H1 (cell line): ENCODE measurements around the gene CCL24. TPM values are rescaled to one million over a fixed set of nuclear protein-coding genes. Genes with fewer than 3 reads are reported as not detected.

Source experiments
- CTCF ChIA-PET: fragments of 300-600 bp; sonication (Branson Sonifier 250); formaldehyde crosslinking; loops from one replicate; lab custom pipeline; 2021; ENCODE audit not compliant: partially characterized antibody; lab: Charles Lee
- POLR2A ChIA-PET: fragments of 300-600 bp; sonication (Branson Sonifier 250); formaldehyde crosslinking; loops from one replicate; lab custom pipeline; 2021; ENCODE audit warnings: inconsistent platforms; ENCODE audit not compliant: partially characterized antibody; lab: Charles Lee
- DNase-seq, 2 experiments: peaks; one replicate each; pipeline versions ENCODE4 v3.0.0 to v3.0.0-alpha.2; 2010 to 2022; ENCODE audit warnings: low spot score in 2 of 2, low read depth in 1 of 2, mixed read lengths in 1 of 2
- FAIRE-seq: peaks from 2 replicates; lab custom pipeline; 2011; peaks lifted over from hg19 to GRCh38; lab: Jason Lieb, UNC
- H2AFZ ChIP-seq: 2 replicates; pipeline ENCODE4 v1.8.1; 2012; ENCODE audit warnings: low read length, inconsistent platforms
- H2AK5ac ChIP-seq: 2 replicates; pipeline ENCODE4 v1.6.1; 2013; ENCODE audit warnings: low read depth, low read length
- H2BK120ac ChIP-seq: replicated peaks from 2 replicates; pipeline ENCODE3; 2013; ENCODE audit warnings: low read depth, low read length, inconsistent platforms
- H2BK12ac ChIP-seq: 2 replicates; pipeline ENCODE4 v1.6.1; 2013; ENCODE audit warnings: low read depth, low read length
- H2BK15ac ChIP-seq: 2 replicates; pipeline ENCODE4 v1.6.1; 2013; ENCODE audit warnings: low read length
- H2BK20ac ChIP-seq: 2 replicates; pipeline ENCODE4 v1.6.1; 2013; ENCODE audit warnings: low read length
- H2BK5ac ChIP-seq: 2 replicates; pipeline ENCODE4 v1.6.1; 2013; ENCODE audit warnings: low read depth, low read length
- H3K14ac ChIP-seq: 2 replicates; pipeline ENCODE4 v1.6.1; 2013; ENCODE audit warnings: inconsistent platforms; ENCODE audit not compliant: insufficient read length
- H3K18ac ChIP-seq: 2 replicates; pipeline ENCODE4 v1.6.1; 2013; ENCODE audit warnings: low read length; ENCODE audit errors: extremely low read depth
- H3K23ac ChIP-seq: 2 replicates; pipeline ENCODE4 v1.6.1; 2013; ENCODE audit warnings: inconsistent platforms; ENCODE audit not compliant: insufficient read length
- H3K23me2 ChIP-seq: 2 replicates; pipeline ENCODE4 v1.6.1; 2013; ENCODE audit warnings: low read depth, low read length
- H3K27ac ChIP-seq: 2 replicates; pipeline ENCODE4 v1.6.1; 2011; ENCODE audit warnings: low read depth, low read length, inconsistent platforms
- H3K27me3 ChIP-seq, 4 experiments: replicated peaks in 1 of 4; 1 replicate in 1 of 4; 2 replicates in 3 of 4; pipeline versions ENCODE4 v1.6.1 to v1.8.1; 2011 to 2013; ENCODE audit warnings: low read length in 3 of 4, mild to moderate bottlenecking in 3 of 4, inconsistent platforms in 2 of 4, mixed read lengths in 2 of 4, moderate library complexity in 1 of 4; ENCODE audit not compliant: control insufficient read depth in 3 of 4, insufficient read depth in 3 of 4; ENCODE audit errors: extremely low read depth in 1 of 4
- H3K36me3 ChIP-seq, 4 experiments: 2 replicates each; pipeline versions ENCODE4 v1.6.1 to v1.8.1; 2011 to 2013; ENCODE audit warnings: mild to moderate bottlenecking in 4 of 4, low read length in 3 of 4, moderate library complexity in 2 of 4, control low read depth in 1 of 4, inconsistent platforms in 1 of 4; ENCODE audit not compliant: insufficient read depth in 4 of 4, control insufficient read depth in 2 of 4
- H3K4ac ChIP-seq: replicated peaks from 2 replicates; pipeline ENCODE3; 2013; ENCODE audit warnings: low read length, low read depth, mixed read lengths, inconsistent platforms; ENCODE audit not compliant: insufficient read length
- H3K4me1 ChIP-seq, 4 experiments: replicated peaks in 1 of 4; 1 replicate in 1 of 4; 2 replicates in 3 of 4; pipeline versions ENCODE4 v1.6.1 to v1.8.1; 2011 to 2013; ENCODE audit warnings: low read length in 3 of 4, inconsistent platforms in 2 of 4, mixed read lengths in 1 of 4; ENCODE audit not compliant: insufficient read depth in 4 of 4, control insufficient read depth in 3 of 4
- H3K4me2 ChIP-seq, 2 experiments: 2 replicates each; pipeline versions ENCODE4 v1.6.1 to v1.8.1; 2011 to 2013; ENCODE audit warnings: low read depth in 2 of 2, low read length in 2 of 2, control low read depth in 1 of 2, inconsistent platforms in 1 of 2, mild to moderate bottlenecking in 1 of 2; ENCODE audit not compliant: insufficient read depth in 1 of 2
- H3K4me3 ChIP-seq, 4 experiments: fragments of 200-600, 300-600 bp in 1 of 4; sonication (generic), shearing (Covaris generic), sonication (Bioruptor Twin) in 1 of 4; 2 replicates each; pipeline versions ENCODE4 v1.5.1 to v1.8.1; 2011 to 2016; ENCODE audit warnings: low read length in 4 of 4, low read depth in 3 of 4, control low read depth in 2 of 4, inconsistent platforms in 2 of 4, mild to moderate bottlenecking in 2 of 4, mixed read lengths in 1 of 4, moderate library complexity in 1 of 4; ENCODE audit not compliant: insufficient read depth in 2 of 4; ENCODE audit errors: extremely low read depth in 1 of 4
- H3K56ac ChIP-seq: replicated peaks from 2 replicates; pipeline ENCODE3; 2013; ENCODE audit warnings: low read depth, mild to moderate bottlenecking, mixed read lengths, low read length, inconsistent platforms; ENCODE audit not compliant: insufficient read length
- H3K79me1 ChIP-seq: 2 replicates; pipeline ENCODE4 v1.6.1; 2013; ENCODE audit warnings: low read depth, low read length, control low read depth
- H3K79me2 ChIP-seq, 2 experiments: 2 replicates each; pipeline versions ENCODE4 v1.6.1 to v1.8.1; 2012 to 2013; ENCODE audit warnings: low read length in 2 of 2, mild to moderate bottlenecking in 2 of 2, inconsistent platforms in 1 of 2; ENCODE audit not compliant: insufficient read depth in 2 of 2, control insufficient read depth in 1 of 2
- H3K9ac ChIP-seq, 4 experiments: replicated peaks in 1 of 4; 1 replicate in 1 of 4; 2 replicates in 3 of 4; pipeline versions ENCODE4 v1.6.1 to v1.8.1; 2011 to 2013; ENCODE audit warnings: low read depth in 3 of 4, low read length in 3 of 4, control low read depth in 2 of 4, mild to moderate bottlenecking in 2 of 4, moderate library complexity in 2 of 4, inconsistent platforms in 1 of 4; ENCODE audit errors: extremely low read depth in 1 of 4
- H3K9me3 ChIP-seq, 2 experiments: 2 replicates each; pipeline versions ENCODE4 v1.6.1 to v1.8.1; 2012 to 2013; ENCODE audit warnings: mild to moderate bottlenecking in 2 of 2, moderate library complexity in 2 of 2, control low read depth in 1 of 2, inconsistent platforms in 1 of 2, low read depth in 1 of 2, low read length in 1 of 2, mixed read lengths in 1 of 2; ENCODE audit not compliant: insufficient read depth in 2 of 2
- H4K20me1 ChIP-seq, 2 experiments: replicated peaks in 1 of 2; 2 replicates each; pipeline versions ENCODE3 to v1.8.1; 2011 to 2013; ENCODE audit warnings: inconsistent platforms in 2 of 2, low read length in 2 of 2, mild to moderate bottlenecking in 1 of 2; ENCODE audit not compliant: insufficient read depth in 2 of 2, control insufficient read depth in 1 of 2
- H4K5ac ChIP-seq: 2 replicates; pipeline ENCODE4 v1.6.1; 2013; ENCODE audit warnings: low read length, low read depth, mixed read lengths, inconsistent platforms; ENCODE audit not compliant: insufficient read length
- H4K8ac ChIP-seq: 2 replicates; pipeline ENCODE4 v1.8.0; 2013; ENCODE audit warnings: mild to moderate bottlenecking, moderate library complexity, low read length, inconsistent platforms; ENCODE audit not compliant: insufficient read depth; ENCODE audit errors: extremely low read depth
- H4K91ac ChIP-seq: replicated peaks from 2 replicates; pipeline ENCODE3; 2013; ENCODE audit warnings: low read length, mixed read lengths, inconsistent platforms; ENCODE audit not compliant: insufficient read length
- CHD1 ChIP-seq: IDR thresholded peaks from 2 replicates; pipeline ENCODE4 v1.6.1; 2012; ENCODE audit warnings: low read depth, low read length, improper control_type of control experiment
- JUN ChIP-seq: IDR thresholded peaks from 2 replicates; pipeline ENCODE4 v1.6.1; 2011; ENCODE audit warnings: low read depth, mild to moderate bottlenecking, improper control_type of control experiment, low read length
- POLR2AphosphoS5 ChIP-seq: IDR thresholded peaks from 2 replicates; pipeline ENCODE4 v1.6.1; 2011; ENCODE audit warnings: low read depth, low read length
- RBBP5 ChIP-seq: IDR thresholded peaks from 2 replicates; pipeline ENCODE4 v1.7.1; 2012; ENCODE audit warnings: low read depth, mild to moderate bottlenecking, inconsistent platforms, low read length, moderate library complexity, borderline replicate concordance
- WGBS, 2 experiments: shearing (Covaris generic) in 1 of 2; methylation state at CpG; one replicate each; pipeline versions ENCODE4 v1.1.6 to v1.1.7; 2013 to 2015; ENCODE audit warnings: low lambda C conversion rate in 2 of 2, mixed read lengths in 2 of 2, inconsistent platforms in 1 of 2, low coverage in 1 of 2, missing lambda C conversion rate in 1 of 2; ENCODE audit not compliant: insufficient replicate concordance in 2 of 2, insufficient coverage in 1 of 2, insufficient read length in 1 of 2; ENCODE audit errors: extremely low coverage in 1 of 2, missing lambda C conversion rate in 1 of 2; 5-methylcytosine and 5-hydroxymethylcytosine counted together
- polyA plus RNA-seq, 7 experiments: library from polyadenylated mRNA; depleted of rRNA in 3 of 7; stranded (reverse) in 5 of 7; unstranded in 2 of 7; fragments of >200 nt in 5 of 7; fragments of 200-250 nt in 2 of 7; gene quantifications; 1 replicate in 5 of 7; 2 replicates in 1 of 7; 4 replicates in 1 of 7; pipeline versions ENCODE4 v1.2.1 to v1.2.3, GENCODE V29; 2011 to 2013; ENCODE audit warnings: missing spikeins in 2 of 7, mixed read lengths in 2 of 7
- total RNA-seq: library from RNA; stranded (reverse); fragmentation: NEBNext Ultra II Directional; extraction: Animal tissue kit (Norgen Biotek cat#: 25700); gene quantifications from 2 replicates; pipeline ENCODE4 v1.2.1, GENCODE V29; 2021

The CCL24 gene
- total and polyA plus RNA-seq, 2 of the 8 experiments (the other 6 are each of a cell fraction or from before 2014, with no cell fraction given) = not detected

- H3K9me3 ChIP-seq = no peaks in the 10 kb centered on the region
- 79% methylated on average over 9 of the region's 9 CpGs; no CpG with 5 or more reads in 1 of the 2 experiments for WGBS, 2 experiments
- H2BK12ac ChIP-seq = no peak overlapping the region
- H3K23me2 ChIP-seq = peaks cover 6% of the 10 kb centered on the region; the same call in 1 of the 2 replicates
- H3K36me3 ChIP-seq = no peaks in the 10 kb centered on the region
- no peak overlapping the region for H3K4me3 ChIP-seq
- CTCF ChIA-PET = interaction anchor here (1.5 kb wide), 1 partner anchor 61 kb away, joined by 3 read pairs; no protein-coding TSS in a partner anchor
- no peak overlapping the region for H2AFZ ChIP-seq
- H3K79me2 ChIP-seq = no peaks in the 10 kb centered on the region
- no peak overlapping the region for H4K5ac ChIP-seq
- H3K14ac ChIP-seq = no peak overlapping the region
- no peak overlapping the region; a peak in 1 of 7 replicates for H3K9ac ChIP-seq
- H2BK5ac ChIP-seq = no peak overlapping the region
- H4K91ac ChIP-seq = no peak overlapping the region
- H3K56ac ChIP-seq = no peak overlapping the region
- H2BK15ac ChIP-seq = no peak overlapping the region
- H4K20me1 ChIP-seq = no peaks in the 10 kb centered on the region
- H3K4me2 ChIP-seq = no peak overlapping the region
- H4K8ac ChIP-seq = no peak overlapping the region
- no peaks in the 10 kb centered on the region; a peak in 1 of 7 replicates for H3K4me1 ChIP-seq
- no peak overlapping the region for H3K27ac ChIP-seq
- no peaks in the 10 kb centered on the region for H3K79me1 ChIP-seq
- FAIRE-seq (no peak), DNase-seq (no peak)
- H2AK5ac ChIP-seq = no peak overlapping the region
- no peak overlapping the region for H3K4ac ChIP-seq
- H2BK120ac ChIP-seq = no peak overlapping the region
- no peak overlapping the region for H3K18ac ChIP-seq
- no peak overlapping the region for H2BK20ac ChIP-seq
- H3K27me3 ChIP-seq = peaks cover 0 to 2% (median 0%) of the 10 kb centered on the region in 4 experiments; a peak in 1 of 7 replicates
- no peak overlapping the region for H3K23ac ChIP-seq
- TF ChIP-seq JUN (no peak), CHD1 (no peak), POLR2AphosphoS5 (no peak), RBBP5 (no peak)
- POLR2A ChIA-PET = no interaction called here
Observed at GRCh38 chr7:75823198-75823910, 9.7 kb upstream of the CCL24 start.
